Stimulated activated CD8-positive, alpha-beta memory T cell treated with anti-CD3 and anti-CD28 coated beads, Interleukin-4, amount 100 ng/mL, for 48 hours (primary cell): ENCODE data around the gene RNF11.
A peak's percentile ranks its signal among the peaks of the same experiment; 100 is the strongest.
"Not testable (repeated sequence)": the region's sequence is repeated elsewhere in the genome, so short reads cannot be mapped to it uniquely, and the experiment has no call there.

Source experiments
- DNase-seq: peaks from one replicate; pipeline ENCODE4 v3.0.0-alpha.2; 2020

RNF11 gene

DNA sequence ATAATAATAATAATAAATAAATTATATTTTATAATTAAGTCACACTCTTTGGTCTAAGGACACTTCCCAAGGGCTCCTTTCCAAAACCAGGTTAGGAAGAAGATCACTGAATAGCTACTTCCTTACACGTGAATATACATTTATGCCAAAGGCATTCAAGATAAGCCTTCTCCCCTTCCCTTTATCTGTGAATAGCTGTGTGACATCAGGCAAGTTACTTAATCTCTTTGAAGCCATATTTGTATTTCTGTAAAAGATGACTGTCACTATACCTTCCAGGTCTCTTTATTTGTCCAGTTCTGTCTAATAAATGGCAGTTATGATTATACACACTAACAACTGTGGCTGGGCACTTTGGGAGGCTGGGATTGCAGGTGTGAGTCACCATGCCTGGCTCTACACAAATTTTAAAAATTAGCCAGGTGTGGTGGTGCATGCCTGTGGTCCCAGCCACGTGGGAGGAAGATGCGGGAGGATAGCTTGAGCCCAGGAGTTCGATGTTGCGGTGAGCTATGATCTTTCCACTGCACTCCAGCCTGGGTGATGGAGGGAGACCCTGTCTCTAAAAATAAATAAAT lies 5.5 kb upstream of the RNF11 start:
- DNase-seq: no peak

GRCh38 chr1:51231120-51231519 lies 5.0 kb upstream of the RNF11 start:
- no peak for DNase-seq

DNA sequence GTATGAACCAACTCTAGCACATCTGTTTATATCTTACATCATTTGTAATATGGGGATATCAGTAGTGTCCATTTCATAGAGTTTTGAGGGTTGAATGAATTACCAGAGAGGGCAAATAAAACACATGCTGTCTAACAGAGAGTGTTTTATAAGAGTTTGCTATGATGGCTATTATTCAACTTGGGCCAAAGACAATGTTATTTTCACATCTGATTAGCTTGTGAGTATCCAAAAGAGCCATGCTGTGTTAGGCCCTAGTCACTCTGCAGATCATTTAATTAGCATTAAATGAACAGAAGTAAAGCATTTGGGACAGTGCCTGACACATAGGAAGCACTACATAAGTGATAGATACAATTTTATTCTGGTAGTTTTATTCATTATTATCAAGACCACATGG lies 4.2 kb upstream of the RNF11 start:
- DNase-seq: no peak

GRCh38 chr1:51234236-51234635 lies 1.8 kb upstream of the RNF11 start:
- not testable (repeated sequence) for DNase-seq

DNA sequence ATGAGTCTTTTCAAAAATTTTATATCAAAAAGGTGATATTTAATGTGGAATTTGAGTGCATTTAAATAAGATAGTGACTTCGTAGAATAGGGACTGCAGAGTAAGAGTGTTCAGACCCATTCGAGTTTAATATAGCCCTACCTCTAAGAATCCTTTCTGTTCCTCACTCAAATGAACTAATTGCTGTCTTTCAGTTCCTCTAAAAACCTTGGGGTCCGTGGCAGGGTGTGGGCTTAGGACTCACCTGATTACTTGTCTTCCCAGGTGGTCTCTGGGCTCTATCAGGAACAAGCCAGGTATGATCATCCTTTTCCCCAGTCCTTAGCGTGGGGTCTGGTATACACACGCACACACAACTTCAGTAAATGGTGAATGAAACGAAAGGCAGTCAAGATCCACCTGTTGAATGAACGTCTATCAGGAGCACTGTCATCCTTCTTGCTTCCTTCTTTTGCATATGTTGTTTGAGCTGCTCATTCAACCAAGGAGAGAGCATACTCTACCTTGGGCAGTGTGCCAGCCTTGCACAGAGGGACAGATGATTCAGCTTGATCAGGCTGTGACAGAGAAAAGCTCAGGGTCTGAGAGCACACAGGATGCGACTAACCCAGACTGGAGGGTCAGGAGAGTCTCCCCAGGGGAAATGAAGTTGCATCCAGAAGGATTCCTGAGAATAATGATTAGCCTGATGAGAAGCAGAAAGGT lies 1.2 kb upstream of the RNF11 start:
- peak; percentile 71 for DNase-seq

GRCh38 chr1:51236531-51237350 lies 668 bp downstream of the RNF11 start:
- peak; percentile 63 for DNase-seq

- DNase-seq: no peak
Observed at GRCh38 chr1:51237351-51238033, 1.4 kb downstream of the RNF11 start.

DNA sequence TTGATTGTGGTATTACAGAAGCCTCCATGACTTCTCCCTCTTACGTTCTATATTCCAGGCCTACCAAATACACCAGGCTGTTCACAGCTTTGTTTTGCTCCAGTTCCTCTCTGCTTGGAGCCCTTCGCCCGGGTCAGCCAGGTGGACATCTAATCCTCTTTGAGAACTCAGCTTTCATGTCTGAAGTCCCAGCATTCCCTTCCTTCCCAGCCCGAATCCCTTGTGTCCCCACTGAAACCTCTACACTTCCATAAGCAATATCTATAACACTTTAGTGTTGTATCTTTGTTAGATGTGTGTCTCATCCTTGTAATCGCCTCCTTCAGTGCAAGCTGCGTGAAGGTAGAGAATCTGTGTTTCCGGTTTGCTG lies 1.9 kb downstream of the RNF11 start:
- no peak for DNase-seq

DNA sequence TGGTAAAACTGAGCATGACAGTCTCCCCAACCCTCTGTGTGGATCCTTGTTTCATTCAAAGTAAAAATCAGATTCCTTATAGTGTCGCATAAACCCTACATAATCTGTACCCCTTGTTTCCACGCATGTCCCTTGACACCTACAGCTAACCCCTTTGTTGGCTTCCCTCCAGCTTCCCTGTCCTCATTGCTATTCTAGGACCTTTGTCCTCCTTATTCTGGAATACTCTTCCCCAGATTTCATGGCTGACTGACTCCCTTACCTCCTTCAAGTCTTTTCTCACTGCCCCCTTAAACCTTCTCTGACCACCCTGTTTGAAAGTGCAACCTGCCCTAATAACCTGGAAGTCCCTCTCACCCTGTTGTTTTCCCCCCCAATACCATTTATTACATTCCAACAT lies 4.0 kb downstream of the RNF11 start:
- no peak for DNase-seq

DNA sequence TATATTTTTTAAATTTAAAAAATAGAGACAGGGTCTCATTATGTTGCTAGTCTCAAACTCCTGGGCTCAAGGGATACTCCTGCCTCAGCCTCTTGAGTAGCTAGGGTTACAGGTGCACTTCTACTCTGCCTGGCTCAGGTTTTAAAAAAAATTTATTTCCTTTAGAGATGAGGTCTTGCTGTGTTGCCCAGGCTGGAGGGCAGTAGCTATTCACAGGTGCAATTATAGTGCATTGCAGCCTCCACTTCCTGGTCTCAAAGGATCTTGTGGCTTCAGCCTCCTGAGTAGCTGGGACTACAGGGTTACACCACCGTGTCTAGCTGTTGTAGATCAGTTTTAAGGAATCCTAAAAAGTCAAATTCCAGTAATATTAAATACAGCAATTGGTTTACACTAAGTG lies 5.0 kb downstream of the RNF11 start:
- DNase-seq: no peak

GRCh38 chr1:51242546-51242945 lies 6.5 kb downstream of the RNF11 start:
- DNase-seq: no peak

DNA sequence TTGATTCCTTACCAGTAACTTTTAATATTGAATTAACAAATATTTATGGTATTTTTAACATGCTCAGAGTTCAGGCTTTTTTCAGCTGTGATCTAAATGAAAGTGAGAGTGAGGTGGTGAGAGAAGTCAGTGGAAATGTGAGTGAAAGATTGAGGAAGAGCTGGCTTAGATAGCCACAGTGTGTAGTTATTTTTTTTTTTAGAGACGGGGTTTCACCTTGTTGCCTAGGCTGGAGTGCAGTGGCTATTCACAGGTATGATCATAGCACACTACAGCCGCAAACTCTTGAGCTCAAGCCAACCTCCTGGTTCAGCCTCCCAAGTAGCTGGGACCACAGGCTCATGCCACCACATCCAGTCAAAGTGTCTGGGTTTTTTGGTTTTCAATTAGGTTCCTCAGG lies 10.9 kb downstream of the RNF11 start:
- DNase-seq: no peak

GRCh38 chr1:51247499-51247898 lies 11.4 kb downstream of the RNF11 start:
- no peak for DNase-seq

GRCh38 chr1:51249445-51249844 lies 13.4 kb downstream of the RNF11 start:
- no peak for DNase-seq

DNA sequence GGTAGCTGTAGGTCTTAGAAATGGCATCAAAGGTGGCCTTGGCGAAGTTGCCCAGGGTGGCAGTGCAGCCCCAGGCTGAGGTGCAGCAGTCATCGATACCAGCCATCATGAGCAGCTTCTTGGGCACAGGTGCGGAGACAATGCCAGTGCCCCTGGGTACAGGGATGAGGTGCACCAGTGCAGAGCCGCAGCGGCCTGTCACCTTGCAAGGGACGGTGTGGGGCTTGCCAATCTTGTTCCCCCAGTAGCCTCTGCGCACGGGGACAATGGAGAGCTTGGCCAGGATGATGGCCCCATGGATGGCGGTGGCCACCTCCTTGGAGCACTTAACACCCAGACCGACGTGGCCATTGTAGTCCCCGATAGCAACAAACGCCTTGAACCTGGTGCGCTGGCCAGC lies 14.7 kb downstream of the RNF11 start:
- not testable (repeated sequence) for DNase-seq

DNA sequence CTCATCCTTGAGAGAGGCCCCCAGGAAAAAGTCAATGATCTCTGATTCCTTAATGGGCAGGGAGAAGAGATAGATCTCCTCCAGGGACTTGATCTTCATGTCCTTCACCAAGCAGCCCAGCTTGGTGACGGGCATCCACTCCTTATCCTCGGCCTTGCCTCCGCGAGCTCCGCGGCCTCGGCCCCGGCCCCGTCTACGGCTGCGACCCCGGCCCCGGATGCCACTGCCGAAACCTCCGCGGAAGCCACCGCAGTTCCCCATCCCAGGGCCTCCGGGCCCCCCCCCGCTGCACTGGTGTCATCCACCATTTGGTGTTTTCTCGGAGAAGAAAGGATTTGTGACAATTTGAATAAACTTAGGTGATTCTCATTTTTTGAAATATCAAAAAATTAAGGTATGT lies 15.1 kb downstream of the RNF11 start:
- not testable (repeated sequence) for DNase-seq

- no peak for DNase-seq
Observed at GRCh38 chr1:51252366-51252765, 16.3 kb downstream of the RNF11 start.

DNA sequence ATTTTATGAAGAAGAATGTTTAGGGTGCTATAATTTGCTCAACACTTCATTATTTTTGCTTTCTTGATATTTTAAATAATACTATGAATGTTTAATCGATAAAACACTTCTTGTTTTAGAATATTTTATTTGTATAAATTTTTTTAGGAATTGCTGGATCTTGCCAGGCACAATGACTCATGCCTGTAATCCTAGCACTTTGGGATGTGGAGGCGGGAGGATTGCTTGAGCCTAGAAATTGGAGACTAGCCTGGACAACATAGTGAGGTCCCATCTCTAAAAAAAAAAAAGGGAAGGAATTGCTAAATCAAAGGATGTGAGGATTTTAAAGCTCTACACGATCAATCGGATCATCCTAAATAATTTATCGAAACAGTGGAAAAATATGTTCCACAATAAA lies 17.6 kb downstream of the RNF11 start:
- no peak for DNase-seq

- DNase-seq: no peak
Observed at GRCh38 chr1:51255331-51255730, 19.3 kb downstream of the RNF11 start.

- no peak for DNase-seq
Observed at GRCh38 chr1:51263147-51263877, 27.2 kb downstream of the RNF11 start.

GRCh38 chr1:51264451-51264850 lies 28.4 kb downstream of the RNF11 start:
- DNase-seq: no peak

- DNase-seq: no peak
Observed at GRCh38 chr1:51265618-51266017, 29.5 kb downstream of the RNF11 start.

- DNase-seq: no peak
Observed at GRCh38 chr1:51266181-51266580, 30.1 kb downstream of the RNF11 start.
